Activated T-cell treated with anti-CD3 and anti-CD28 coated beads, Interleukin-2, amount 50 U/mL, for 1 hour (primary cell): ENCODE results near the gene FNBP1.
"Not testable (repeated sequence)": the region's sequence is repeated elsewhere in the genome, so short reads cannot be mapped to it uniquely, and the experiment has no call there.

Experiments
- DNase-seq: peaks from one replicate; pipeline ENCODE4 v3.0.0-alpha.2; 2020

FNBP1 gene

DNA sequence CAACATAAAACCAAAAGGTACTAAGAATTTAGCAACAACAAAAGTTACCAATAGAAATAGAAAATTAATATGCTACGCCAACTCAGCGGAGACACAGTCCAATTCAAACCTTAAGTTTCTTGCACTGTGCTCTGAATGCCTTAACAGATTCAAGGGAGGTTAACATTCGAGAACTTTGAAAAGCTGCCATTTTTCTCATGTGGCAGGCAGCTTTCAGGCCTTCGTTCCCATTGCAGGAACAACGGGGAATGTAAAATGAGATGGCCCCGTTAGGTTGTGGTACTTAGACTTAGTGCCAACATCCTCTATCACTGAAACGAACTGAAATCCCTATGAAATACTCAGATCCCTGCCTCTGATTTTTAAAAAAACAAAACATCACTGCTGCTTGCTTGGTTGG is 22.4 kb downstream of the FNBP1 start:
- DNase-seq: no peak

DNA sequence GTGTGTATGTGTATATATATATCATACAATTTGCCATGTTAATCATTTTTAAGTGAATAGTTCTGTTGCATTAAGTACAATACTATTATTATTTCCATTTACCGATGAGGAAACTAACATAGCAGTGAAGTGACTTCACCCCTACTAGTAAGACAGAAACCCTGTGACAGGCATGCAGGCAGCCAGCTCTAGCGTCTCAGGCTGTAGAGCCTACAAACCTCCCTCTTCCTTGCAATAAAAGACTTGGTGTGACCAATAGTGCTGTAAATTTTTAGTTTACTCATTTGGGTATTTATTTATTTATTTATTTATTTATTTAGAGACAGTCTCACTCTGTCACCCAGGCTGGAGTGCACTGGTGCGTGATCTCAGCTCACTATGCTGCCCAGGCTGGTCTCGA is 24.7 kb downstream of the FNBP1 start:
- no peak for DNase-seq

DNA sequence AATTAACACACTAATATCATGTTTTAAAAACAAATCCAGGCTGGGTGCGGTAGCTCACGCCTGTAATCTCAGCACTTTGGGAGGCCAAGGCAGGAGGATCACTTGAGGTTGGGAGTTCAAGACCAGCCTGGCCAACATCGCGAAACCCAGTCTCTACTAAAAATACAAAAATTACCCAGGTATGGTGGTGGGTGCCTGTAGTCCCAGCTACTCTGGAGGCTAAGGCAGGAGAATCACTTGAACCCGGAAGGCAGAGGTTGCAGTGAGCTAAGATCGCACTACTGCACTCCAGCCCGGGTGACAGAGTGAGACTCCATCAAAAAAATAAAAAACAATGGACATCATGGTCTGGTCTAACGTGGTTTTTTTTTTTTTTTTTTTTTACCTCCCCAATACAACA is 25.5 kb downstream of the FNBP1 start:
- not testable (repeated sequence) for DNase-seq

DNA sequence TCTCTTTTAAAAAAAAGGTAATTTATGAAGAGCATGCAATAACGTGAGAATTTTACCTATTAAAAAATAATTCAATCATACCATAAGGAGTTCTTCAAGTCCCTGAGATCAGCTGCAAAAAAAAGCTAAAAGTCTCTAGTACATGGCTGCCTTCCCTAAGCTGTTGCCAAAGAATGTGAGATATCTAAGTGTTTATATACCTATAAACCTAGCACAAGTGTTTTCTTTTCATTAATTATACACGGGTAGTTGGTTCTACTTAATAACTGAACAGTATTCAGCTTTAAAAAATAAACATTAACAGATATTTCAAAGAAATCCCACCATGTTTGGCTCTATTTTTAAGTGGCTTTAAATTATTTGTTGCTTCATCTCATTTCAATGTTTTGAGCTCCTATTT is 25.9 kb downstream of the FNBP1 start:
- DNase-seq: no peak

DNA sequence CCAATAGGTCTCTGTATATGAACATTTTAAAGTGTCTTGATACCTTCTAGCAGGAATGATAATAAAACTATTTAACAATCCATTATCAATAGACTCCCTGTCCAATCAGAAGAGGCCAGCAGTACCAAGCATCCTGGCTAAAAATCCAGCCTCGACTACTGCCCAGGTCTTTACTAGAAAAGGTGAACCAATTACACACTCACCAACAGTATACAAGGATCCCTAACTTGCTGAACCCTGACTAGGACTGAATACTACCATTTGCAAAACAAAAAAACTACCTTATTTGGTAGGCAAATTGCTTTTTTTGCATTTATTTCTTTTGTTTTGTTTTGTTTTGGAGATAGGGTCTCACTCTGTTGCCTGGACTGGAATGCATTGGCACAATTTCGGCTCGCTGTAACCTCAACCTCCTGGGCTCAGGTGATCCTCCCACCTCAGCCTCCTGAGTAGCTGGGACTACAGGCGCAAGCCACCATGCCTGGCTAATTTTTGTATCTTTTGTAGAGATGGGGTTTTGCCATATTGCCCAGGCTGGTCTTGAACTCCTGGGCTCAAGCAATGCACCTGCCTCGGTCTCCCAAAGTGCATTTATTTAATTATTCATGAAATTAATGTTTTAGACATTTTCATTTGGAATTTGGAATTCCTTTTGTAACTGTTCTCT is 27.5 kb downstream of the FNBP1 start:
- peak; percentile 13 for DNase-seq

DNA sequence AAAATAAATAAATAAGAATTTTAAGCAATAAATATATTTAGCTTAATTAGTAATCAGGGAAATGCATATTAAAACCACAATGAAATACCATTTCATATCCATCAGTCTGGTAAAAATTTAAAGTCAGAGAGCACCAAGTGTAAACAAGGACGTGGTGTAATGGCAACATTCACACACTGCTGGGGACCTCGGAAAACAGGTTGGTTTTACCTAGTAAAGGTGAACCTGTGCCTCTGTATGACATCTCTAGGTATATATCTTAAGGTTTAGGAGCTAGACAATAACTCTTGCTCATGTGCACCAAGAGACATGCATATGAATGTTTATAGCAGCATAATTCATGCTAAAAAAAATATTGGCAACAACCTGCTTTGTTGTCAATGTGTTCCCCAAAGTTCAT is 29.7 kb downstream of the FNBP1 start:
- peak; percentile 16 for DNase-seq

DNA sequence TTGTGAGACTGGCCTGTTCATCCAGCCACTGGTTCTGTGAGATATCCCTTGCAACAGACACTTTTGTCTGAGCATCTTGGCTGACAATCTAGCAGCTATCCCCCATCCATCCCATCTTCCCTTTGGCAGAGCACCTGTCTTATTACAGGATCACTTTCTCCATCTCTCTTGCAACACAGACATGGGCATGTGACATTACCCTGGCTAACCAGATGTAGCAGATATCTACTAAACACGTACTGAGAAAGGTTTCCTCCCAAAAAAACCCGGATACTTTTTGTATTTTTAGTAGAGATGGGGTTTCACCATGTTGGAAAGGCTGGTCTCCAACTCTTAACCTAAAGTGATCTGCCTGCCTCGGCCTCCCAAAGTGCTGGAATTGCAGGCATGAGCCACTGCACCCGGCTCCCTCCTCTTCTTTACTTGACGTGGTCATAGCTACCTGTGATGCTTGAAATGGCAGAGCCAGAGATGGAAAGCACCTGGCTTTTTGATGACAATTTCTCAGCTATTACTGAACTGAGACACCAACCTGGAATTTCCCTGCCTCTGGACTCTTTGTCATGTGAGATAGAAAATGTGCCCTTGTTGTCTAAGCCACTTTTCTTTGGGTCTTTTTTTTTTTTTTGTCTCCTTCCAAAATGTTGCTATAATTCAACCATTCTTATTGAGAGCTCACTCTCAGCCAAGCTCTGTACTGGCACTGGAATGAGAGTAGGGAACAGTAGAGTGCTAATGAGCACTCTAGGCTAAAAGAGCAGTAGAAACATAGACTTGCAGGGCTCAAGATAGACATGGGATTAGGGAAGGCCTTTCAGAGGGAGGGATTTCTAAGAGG is 32.6 kb downstream of the FNBP1 start:
- peak; percentile 53 for DNase-seq

DNA sequence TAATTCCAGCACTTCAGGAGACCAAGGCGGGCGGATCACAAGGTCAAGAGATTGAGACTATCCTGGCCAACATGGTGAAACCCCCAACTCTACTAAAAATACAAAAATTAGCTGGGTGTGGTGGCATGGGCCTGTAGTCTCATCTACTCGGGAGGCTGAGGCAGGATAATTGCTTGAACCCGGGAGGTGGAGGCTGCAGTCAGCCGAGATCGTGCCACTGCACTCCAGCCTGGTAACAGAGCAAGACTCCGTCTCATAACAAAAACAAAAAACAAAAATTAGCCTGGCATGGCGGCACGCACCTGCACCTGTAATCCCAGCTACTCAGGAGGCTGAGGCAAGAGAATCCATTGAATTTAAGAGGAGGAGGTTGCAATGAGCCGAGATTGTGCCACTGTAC is 33.4 kb downstream of the FNBP1 start:
- DNase-seq: peak; percentile 22

DNA sequence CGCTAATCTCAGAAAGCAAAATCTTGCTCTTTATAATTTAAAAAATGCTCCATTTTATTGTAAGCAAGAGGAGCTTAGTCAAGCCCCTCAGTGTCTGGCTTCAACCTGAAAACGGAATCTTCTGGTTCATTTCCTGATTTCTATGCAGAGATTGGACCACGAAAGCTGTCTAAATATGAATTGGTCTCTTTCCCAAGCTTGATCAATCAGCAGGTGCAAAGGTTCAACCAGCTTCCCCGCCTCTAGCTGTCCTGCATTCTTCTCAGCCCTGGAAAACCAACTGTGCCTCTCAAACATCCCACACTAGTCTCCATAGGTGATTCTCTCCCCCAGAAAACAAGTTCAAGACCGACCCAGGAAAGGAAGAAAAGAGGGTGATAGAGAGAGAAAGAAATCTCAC is 34.5 kb downstream of the FNBP1 start:
- peak; percentile 13 for DNase-seq

DNA sequence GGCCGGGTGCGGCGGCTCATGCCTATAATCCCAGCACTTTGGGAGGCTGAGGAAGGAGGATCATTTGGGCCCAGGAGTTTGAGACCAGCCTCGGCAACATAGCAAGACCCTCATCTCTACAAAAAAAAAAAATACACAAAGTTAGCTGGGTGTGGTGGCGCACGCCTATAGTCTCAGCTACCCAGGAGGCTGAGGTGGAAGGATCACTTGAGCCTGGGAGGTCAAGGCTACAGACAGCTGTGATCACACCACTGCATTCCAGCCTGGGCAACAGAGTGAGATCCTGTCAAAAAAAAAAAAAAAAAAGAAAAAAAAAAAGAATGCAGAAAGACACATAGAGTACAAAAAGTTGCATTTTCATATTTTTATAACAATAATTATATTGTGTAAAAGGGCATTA is 36.0 kb downstream of the FNBP1 start:
- DNase-seq: not testable (repeated sequence)

DNA sequence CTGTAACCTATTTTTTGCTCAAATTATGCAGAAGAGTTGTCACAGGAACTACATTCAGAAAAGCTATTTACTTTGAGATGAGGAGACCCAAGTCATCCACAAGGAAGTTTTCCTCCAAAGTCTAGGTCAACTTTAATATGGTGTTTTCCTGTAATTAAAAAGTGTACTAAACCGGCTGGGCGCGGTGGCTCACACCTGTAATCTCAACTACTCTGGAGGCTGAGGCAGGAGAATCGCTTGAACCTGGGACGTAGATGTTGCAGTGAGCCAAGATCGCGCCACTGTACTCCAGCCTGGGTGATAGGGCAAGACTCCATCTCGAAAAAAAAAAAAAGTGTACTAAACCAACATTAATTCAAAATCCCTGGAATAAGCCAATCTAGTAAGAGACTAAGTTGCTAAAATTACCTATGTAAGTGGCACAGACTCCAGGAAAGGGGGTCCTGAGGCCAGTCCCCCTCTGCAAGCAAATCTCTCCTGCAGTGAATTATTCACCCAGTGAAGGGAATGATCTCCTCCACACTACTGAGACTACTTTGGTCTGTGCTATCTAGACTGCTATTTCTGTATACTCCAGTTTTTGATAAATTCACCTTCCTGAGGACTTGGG is 38.9 kb downstream of the FNBP1 start:
- peak; percentile 15 for DNase-seq

DNA sequence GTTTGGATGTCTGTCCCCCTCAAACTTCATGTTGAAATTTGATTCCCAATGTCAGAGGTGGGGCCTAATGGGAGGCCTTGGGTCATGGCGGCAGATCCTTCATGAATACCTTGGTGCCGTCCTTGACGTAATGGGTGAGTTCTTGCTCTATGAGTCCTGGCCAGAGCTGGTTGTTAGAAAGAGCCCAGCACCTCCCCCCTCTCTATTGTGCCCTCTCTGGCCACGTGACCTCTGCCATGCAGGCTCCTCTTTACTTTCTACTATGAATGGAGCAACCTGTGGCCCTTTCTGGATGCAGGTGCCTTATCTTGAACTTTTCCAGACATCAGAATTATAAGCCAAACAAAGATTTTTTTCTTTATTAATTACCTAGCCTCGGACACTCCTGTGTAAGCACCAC is 40.7 kb downstream of the FNBP1 start:
- DNase-seq: no peak

DNA sequence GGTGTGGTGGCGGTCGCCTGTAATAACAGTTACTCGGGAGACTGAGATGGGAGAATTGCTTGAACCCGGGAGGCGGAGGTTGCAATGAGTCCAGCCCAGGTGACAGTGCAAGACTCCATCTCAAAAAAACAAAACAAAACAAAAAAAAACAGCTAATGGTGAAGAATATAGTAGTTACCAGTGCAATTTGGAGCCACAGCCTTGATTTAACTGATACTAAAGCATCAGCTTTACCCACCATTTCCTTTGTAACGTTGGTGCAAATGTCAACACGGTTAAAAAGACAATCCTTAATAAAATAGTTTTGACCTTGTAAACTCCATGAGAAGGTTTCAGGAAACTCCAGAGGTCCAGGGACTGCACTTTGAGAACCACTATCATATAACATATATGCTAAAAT is 41.8 kb downstream of the FNBP1 start:
- no peak for DNase-seq

DNA sequence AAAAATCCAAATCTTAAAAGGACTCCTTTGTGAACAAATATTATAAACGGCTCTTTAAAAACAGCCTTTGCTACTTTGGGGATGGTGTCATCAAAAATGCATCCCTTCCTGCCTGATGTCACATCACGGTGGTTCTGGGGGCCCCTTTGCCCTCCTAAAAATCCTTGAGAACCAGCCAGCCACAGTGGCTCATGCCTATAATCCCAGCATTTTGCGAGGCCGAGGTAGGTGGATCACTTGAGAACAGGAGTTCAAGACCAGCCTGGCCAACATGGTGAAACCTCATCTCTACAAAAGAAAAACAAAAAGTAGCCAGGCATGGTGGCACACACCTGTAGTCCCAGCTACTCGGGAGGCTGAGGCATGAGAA is 43.9 kb downstream of the FNBP1 start:
- no peak for DNase-seq

DNA sequence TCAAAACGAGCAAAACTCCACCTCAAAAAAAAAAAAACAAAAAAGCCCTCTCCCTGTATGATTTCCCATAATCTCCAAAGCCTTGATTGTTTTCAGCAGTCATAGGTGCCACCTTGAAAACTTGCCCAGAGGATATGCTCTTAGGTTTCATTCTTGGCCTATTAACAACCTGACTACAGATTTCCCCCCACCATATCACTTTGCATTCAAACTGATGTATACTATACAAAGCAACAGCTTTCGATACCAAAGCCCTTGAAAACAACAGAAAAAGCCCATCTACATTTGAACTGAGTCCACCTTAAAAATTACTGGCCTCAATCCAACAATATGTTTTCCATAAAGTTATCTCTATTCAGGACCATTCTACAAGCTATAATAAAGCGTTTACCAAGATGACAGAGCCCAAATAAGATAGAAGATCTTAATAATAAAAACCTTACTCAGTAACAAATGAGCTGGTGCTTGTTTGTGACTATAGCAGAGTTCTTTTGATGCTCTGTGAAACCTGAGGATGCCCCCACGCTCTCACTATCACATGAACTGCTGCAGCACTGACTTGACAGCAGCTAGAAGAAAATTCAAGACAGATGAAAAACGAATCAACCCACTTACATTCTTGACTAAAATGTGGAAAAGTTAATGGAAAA is 44.4 kb downstream of the FNBP1 start:
- DNase-seq: no peak

DNA sequence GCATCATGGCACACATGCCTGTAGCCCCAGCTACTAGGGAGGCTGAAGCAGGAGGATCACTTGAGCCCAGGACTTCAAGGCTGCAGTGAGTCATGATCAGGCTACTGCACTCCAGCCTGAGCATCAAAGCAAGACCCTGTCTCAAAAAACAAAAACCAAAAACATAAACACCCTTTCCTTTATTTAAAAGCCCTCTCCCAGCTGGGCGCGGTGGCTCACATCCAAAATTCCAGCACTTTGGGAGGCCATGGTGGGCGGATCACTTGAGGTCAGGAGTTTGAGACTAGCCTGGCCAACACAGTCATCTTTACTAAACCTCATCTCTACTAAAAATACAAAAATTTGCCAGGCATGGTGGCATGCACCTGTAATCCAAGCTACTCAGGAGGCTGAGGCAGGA is 45.3 kb downstream of the FNBP1 start:
- not testable (repeated sequence) for DNase-seq

DNA sequence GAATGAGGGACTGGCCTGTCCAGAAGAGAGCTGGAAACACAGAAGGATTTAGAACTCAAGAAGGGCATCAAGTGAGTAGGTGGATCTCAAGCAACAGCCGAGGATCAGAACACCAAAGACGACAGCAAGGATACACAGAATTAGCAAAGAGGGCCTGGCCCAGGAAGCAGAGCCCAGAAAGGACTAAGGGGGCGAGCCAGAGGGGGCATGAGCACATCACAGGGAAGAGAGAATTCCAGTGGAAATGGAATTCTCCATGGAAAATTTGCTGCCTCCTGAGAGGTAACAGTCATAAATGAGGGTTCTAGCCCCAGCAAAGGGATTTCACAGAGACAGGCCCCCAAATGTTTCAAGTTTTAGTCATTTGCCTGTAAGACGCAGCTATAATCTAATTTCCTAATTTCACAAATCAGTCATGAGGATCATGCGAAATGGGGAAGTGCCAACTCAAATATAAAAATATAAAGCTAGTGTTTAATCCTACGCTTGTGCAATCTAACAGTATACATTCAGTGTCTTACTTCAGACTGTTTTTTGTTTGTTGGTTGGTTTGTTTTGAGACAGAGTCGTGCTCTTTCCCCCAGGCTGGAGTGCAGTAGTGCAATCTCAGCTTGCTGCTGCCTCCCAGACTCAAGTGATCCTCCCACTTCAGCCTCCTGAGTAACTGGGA is 46.7 kb downstream of the FNBP1 start:
- DNase-seq: no peak

DNA sequence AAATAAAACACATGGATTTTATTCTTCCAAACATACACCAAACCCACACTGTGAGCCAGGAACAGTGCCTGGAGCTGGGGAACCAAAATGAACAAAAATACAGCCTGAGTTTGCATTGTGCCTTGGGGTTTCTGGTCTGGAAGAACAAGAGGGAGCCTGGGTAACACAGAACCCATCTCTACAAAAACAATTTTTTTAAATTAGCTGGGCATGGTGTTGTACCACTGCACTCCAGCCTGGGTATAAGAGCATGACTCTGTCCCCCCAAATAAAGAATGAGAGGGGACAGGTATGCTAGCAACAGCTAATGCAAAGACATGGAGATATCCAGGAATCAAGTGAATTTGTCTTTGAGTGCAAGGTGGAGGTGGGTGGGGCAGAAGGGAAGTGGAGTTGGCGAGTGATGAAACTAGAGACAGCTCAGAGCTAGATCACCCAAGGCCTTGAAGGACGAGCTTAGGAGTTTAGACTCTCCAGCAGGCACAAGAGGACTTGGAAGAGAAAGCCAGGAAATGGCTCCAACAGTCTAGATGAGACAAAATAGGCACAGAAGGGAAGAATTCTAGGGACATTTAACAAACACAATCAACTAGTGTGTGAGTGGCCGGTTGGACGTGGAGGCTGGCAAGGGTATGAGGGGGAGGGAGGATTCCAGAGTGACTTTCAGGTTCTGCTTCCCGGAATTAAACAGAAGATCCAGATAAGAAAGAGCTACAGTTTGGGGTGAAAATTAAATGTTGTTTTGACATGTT is 47.4 kb downstream of the FNBP1 start:
- DNase-seq: no peak

DNA sequence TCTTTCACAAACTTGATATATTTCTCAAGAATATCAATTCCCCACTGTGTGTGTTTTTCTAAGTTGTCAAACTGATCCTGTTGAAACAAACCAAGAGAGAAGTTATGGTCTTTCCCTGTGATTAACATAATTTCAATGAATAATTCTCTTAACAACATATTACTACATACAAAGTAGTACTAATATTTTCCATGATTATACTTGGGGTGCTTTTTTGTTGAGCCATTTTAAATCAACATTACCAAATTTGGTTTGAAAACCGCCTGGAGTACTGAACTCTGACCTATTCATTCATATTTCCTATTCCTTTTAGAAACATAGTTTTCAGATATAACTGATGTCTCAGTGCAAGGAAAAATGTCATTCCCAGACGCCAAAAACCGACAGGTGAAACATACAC is 48.1 kb downstream of the FNBP1 start:
- no peak for DNase-seq

DNA sequence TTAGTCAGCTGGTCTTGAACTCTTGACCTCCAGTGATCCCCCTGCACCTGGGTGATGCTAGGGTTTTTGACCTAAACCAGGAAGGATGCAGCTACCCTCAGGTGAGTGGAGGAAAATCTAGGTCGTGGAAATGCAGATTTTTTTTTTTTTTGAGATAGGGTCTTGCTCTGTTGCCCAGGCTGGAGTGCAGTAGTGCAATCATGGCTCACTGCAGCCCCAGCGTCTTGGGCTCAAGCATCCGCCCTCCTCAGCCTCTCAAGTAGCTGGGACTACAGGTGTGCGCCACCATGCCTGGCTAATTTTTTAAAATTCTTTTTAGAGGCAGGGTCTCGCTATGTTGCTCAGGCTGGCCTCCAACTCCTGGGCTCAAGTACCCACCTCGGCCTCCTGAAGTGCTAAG is 51.9 kb downstream of the FNBP1 start:
- DNase-seq: not testable (repeated sequence)

DNA sequence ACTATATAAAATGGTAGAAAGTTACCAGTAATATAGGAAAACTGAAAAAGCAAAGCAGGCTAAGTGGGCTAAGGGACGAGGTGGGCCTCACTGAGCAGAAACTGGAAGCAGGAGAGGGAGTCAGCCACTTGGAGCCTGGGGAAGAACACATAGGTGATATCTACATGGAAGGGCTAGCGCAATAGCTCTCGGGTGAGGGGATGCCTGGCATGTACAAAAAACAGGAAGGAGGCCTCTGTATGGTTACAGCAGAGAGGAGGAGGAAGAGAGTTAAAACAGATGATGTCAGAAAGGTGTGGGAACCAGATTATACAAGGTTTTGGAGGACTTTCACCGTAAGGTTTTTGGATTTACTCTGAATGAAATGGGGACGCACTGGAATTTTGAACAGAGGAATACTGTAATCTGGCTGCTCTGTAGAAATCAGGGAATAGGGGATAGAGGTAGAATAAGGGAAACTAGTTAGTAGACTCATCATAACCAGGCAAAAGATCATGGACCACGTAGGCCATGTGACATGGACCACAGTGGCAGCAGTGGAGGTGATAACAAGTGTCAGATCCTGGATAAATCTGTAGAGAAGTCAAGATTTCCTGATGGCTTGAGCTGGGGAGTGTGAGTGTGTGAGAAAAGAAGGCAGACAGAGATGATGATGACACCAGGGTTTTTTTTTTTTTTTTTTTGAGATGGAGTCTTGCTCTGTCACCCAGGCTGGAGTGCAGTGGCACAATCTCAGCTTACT is 52.5 kb downstream of the FNBP1 start:
- no peak for DNase-seq

DNA sequence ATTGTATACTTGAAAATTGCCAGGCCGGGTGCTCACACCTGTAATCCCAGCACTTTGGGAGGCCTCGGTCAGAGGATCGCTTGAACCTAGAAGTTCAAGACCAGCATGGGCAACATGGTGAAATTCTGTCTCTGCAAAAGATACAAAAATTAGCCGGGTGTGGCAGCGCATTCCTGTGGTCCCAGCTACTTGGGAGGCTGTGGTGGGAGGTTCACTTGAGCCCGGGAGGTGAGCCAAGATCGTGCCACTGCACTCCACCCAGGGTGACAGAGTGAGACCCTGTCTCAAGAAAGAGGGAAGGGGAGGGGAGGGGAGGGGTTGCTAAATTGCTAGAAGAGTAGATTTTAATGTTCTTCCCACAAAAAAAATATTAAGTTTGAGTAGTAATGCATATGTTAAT is 53.2 kb downstream of the FNBP1 start:
- no peak for DNase-seq
